IPS DF 4.7 (cell line): ENCODE results near the gene C3orf85.

Experiments
- DNase-seq: peaks from one replicate; pipeline ENCODE4 v3.0.0-alpha.2; 2013; ENCODE audit warnings: low spot score; ENCODE audit errors: extremely low read depth

C3orf85 gene

DNA sequence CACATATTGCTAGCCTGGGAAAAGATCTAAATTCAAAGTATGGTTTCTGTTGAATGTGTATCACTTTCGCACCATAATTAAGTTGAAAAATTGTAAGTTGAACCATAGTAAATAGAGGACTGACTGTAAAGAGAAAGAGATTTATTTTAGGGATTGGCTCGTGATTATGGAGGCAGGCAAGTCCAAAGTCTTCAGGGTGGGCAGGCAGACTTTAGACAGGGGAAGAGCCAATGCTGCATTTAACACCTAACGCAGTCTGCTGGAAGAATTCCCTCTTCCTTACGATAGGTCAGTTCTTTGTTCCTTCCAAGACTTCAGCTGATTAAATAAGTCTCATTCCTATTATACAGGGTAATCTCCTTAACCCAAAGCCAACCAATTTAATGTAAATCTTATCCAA is 15.8 kb downstream of the C3orf85 start:
- no peak for DNase-seq

DNA sequence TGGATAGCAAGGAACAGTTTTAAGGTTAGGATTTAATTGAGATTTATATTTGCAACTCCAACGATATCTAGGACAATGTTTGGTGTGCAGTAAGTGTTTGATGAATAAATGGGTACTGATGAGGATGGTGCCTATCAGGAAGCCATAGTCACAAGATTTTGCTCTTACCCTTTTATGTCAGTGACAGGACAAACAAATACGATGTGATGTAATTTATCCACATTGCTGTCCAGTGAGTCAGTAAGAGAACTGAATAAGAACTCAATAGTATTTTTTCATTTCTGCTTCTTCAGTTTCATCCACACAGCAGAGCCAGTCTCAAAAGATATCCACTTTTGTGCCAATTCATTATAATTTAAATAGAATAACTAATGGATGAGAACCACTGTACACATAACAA is 18.5 kb downstream of the C3orf85 start:
- DNase-seq = no peak

DNA sequence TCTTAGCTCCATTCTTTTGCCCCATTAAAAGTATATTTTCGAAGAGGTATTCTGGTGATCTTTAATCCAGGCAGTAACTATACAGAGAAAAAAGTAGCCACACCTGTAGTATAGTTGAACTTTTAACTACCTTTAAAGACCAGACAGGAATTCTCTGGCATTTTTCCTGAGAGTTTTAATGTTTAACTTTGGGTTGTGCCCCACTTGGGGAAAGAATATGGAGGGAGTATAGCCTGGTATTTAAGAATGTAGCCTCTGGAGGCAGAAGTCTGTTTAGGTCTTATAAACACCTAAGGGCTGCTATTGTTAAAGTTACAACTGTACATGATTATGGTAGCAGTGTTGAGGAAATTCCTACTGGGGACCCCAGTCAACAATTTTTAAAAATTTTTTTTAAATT is 19.3 kb downstream of the C3orf85 start:
- no peak for DNase-seq

DNA sequence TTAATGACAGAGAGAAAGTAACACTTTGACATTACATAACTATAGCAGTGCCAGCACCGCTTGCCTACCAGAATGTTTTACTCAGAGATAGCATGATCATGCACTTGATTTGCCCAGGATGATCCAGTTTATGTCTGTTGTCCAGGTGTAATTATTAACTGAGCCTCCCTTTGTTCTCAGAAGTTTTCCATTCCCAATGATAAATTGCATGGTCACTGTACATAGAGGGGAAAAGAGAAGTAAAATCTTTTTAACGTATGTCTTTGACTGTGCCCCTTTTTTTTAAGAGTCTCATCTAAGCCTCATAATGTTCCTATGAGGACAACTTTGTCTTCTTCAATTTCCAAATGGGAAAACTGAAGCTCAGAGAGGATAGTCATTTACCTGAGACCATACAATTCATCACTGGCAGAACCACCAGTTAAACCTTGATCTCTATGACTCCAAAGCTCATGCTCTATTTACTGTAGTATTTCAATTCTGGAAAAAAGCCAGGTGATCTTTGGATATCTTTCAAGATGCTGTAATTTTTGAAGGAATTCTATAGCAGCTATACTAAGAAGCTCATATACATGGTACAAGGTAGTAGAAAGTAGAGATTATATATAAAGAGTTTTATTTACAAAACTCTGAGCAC is 25.1 kb downstream of the C3orf85 start:
- DNase-seq = no peak

DNA sequence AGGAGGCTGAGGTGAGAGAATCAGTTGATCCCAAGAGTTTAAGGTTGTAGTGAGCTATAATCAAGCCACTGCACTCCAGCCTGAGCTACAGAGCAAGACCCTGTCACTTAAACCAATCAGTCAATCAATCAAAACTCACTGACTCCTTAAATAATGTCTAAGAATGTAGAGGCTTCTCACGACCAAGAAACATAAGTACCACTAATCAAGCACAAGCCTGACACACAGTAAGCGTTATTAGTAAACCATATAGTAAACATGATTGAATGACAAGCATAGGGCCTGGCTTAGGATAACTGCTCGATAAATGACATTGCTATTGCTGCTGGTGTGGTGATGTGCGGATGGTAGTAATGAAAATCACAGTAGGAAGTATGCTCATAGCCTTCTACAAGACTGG is 29.4 kb downstream of the C3orf85 start:
- no peak for DNase-seq

DNA sequence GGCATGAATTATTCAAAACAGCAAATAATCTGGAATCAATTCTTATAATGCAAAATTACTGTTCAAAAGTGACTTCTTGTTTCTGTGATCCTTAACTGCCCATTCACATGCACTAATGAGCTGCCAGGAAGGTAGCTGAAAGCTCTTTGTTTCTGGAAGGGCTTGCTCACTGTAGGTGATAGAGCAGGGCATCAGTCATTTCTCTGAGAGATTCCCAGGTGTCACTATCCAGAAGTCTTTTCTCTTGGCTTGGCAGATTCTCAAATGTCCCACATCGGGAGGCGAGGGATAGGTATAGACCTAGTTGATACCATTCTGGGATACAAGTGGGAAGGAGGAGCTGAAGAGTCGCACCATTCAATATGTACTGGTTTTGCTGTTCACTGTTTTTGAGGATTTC is 35.0 kb downstream of the C3orf85 start:
- no peak for DNase-seq

DNA sequence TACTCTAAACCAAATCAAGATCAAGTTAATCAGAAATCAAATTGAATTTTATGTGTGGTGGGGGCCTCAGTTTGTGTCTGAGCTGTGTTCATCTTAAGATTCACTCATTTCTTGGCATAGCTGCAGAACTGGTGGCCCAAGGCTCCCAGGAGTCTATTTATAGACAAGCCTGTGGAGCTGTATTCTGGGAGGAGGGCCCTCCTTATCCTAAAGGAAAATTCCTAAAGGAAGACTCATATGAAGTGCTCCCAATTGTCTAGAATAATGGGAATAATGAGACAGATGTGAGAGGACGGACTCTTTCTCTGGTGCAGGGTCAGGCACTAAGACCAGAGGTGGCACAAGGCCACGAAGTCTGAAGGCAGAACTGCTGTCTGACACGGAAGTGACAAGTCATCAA is 38.9 kb downstream of the C3orf85 start:
- DNase-seq = no peak

DNA sequence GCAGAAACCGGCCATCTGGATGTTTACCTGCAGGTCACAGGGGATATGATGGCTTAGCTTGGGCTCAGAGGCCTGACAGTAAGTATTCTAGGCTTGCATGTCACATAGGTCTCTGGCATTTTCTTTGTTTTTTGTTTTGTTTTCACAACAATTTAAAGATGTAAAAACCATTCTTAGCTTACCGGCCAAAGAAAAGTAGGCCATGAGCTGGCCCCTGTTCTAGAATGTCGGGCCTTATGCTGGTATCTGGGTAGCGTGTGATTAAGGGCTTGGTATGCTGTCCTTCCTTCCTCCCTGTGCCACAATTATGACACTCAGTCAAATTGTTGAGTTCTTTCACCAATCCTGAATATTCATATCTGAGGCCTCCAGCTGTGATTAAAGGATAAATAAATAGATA is 40.2 kb downstream of the C3orf85 start:
- no peak for DNase-seq

DNA sequence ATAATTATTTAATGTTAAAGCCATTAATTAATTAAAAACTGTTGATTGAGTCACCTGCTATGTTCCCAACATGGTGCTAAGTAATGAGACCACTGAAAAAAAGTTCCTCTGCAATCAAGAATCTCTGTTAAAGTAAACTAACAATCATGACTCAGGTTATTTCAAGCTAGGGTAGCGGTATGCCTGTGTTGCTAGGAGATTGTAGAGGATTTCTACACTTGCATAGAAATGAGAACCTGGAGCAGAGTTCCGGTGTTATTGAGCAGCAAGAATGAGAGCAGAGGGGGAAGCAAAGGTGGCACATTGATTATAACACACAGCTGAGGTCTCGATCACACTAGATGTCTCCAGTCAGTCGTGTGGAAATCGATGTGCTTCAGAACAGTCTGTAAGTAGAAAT is 41.4 kb downstream of the C3orf85 start:
- DNase-seq = no peak

DNA sequence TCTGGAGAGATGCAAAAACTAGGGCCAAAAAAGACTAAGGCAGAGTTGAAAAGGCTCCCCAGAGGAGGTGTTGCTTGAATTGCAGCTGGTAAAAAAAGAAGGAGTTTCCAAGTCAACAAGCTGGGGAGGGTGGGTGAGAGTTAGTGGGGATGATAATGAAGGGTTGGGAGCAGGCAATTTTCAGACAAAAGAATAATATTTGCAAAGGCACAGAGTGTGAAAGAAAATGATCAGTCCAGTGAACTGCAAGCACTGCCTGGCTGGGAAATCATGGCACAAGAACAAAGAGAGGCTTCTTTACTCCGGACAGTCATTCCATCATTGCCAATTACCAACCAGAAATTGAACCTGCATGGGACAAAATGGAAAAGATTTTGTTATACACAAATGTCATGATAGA is 42.2 kb downstream of the C3orf85 start:
- no peak for DNase-seq

DNA sequence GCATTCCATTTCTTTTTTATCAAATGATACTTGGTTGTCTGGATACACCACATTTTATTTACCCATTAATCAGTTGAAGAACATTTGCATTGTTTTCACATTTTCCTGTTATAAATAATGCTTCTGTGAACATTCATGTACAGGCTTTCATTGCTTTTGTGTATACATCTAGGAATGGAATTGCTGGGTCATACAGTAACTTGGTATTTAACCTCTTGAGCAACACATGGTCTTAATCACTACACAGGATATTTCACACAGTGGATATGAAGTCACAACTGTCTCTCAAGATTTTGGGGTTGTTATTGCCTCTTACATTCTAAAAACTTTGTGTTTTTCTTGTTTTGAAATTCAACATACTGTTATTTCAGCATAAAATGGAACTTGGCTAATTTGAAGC is 48.2 kb downstream of the C3orf85 start:
- DNase-seq = no peak

DNA sequence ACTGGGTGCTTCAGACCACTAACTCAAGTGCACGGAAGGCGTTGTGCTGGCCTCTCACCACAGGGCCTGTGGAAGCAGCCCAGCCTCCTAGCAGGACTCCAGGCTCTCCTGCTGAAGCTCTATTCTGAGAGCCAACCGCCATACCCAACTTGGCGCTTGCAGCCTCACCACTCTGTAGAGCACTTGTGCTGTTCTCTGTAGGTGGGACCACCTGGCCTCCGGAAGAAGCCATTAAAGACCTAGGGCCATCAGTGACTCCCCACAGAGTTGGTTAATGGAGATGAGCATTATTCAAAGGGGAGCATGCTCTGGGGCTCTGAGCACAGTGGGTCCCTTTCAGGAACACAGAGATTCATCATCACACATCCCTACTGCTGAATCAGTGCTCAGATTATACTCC is 50.9 kb downstream of the C3orf85 start:
- peak; percentile 56 for DNase-seq

DNA sequence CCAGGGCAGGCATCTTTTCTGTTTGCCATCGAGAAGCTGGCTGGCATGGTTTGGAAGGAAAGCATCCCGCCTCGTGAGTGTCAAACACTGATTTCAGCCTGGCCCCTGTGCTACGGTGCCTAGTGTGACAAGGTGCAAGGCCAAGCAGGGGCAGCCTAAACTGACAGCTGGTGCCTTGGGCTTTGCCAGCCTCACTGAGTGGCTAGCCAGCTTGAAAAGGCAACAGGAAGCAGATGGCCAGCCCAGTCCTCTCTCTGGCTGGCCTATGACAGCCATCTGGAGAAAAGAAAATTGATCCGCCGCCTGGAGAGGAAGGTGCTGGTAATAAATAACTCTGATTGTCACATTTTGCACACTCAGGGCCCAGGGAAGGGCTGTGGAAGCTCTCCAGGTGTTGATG is 52.2 kb downstream of the C3orf85 start:
- DNase-seq = no peak

DNA sequence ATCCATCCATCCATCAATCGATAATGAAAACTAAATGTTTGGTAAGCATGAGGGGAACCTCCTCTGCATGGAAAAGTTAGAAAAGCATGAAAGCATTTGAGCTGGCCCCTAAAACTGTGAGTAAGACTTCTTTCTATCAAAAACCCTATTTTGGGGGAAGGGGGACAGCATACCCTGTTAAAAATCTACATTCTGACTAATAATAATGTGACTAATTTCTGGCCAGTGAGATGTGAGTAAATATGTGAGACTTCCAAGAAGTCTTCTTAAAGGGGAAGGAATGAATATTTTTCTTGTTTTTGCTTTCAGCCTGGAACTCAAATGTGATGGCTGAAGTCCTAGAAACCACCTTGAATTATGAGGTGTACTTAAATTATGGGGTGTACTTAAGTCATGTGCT is 54.9 kb downstream of the C3orf85 start:
- no peak for DNase-seq

DNA sequence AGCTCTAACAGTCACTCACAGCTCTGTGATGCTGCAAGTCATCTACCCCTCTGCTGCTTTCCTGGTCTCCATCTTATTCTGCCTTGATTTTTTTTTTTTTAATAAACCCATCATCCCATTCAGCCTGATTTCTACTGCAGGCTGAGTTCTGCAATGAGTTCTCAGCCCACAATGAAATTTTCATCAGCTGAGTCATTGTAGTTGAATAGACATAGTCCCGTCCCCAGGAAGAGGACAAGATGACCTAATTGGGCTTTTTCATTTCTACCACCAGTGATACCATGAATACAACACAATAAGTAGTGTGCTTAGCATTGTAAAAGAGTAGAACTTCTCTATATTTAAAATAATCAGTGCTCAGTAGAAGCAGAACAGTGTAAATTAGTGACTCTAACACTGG is 59.3 kb downstream of the C3orf85 start:
- no peak for DNase-seq
